HepG2 (cell line): ENCODE data around the gene ATP4A. TPM values are rescaled to one million over a fixed set of nuclear protein-coding genes. Genes with fewer than 3 reads are reported as not detected.

Experiments used
- ASH2L ChIP-seq: fragments of 300-600, 200-600 bp; sonication (generic); IDR thresholded peaks from 2 replicates; pipeline ENCODE4 v1.7.0; 2017; ENCODE audit warnings: low read depth, mild to moderate bottlenecking, moderate library complexity, mixed read lengths, low read length; ENCODE audit not compliant: insufficient read length
- ESRRA ChIP-seq: sonication (generic); formaldehyde crosslinking; IDR thresholded peaks from 2 replicates; pipeline ENCODE4 v1.5.1; 2020; ENCODE audit warnings: mild to moderate bottlenecking, low read depth, missing genetic modification reagents
- GATAD1 ChIP-seq: IDR thresholded peaks from 2 replicates; pipeline ENCODE4 v1.6.1; 2016; ENCODE audit warnings: missing genetic modification reagents, missing compliant biosample characterization
- GMEB2 ChIP-seq: IDR thresholded peaks from 2 replicates; pipeline ENCODE4 v1.6.1; 2016; ENCODE audit warnings: missing biosample characterization, missing genetic modification reagents, low read depth
- HMG20A ChIP-seq: IDR thresholded peaks from 2 replicates; pipeline ENCODE4 v1.6.1; 2016; ENCODE audit warnings: borderline replicate concordance
- MTA1 ChIP-seq: sonication (generic); formaldehyde crosslinking; IDR thresholded peaks from 2 replicates; pipeline ENCODE4 v1.4.0; 2020; ENCODE audit warnings: missing genetic modification reagents, mild to moderate bottlenecking, borderline replicate concordance
- PAWR ChIP-seq: sonication (generic); formaldehyde crosslinking; IDR thresholded peaks from 2 replicates; pipeline ENCODE4 v1.4.0; 2020; ENCODE audit warnings: missing genetic modification reagents, mild to moderate bottlenecking, borderline replicate concordance
- PITX1 ChIP-seq: sonication (generic); formaldehyde crosslinking; IDR thresholded peaks from 2 replicates; pipeline ENCODE4 v1.5.1; 2020; ENCODE audit warnings: mild to moderate bottlenecking, missing genetic modification reagents
- POLR2G ChIP-seq: fragments of 200-400 bp; formaldehyde crosslinking; IDR thresholded peaks from 2 replicates; pipeline ENCODE4 v1.6.1; 2018; ENCODE audit warnings: mild to moderate bottlenecking, low read depth, low read length, moderate library complexity
- ZBTB20 ChIP-seq: sonication (generic); formaldehyde crosslinking; IDR thresholded peaks from 2 replicates; pipeline ENCODE4 v1.8.1; 2023; ENCODE audit warnings: missing genetic modification reagents, low read depth, mild to moderate bottlenecking, borderline replicate concordance
- ZNF407 ChIP-seq: sonication (generic); formaldehyde crosslinking; IDR thresholded peaks from one replicate; pipeline ENCODE4 v1.5.1; 2020; ENCODE audit warnings: mild to moderate bottlenecking, missing genetic modification reagents; ENCODE audit errors: not compliant biosample characterization
- ZNF616 ChIP-seq: sonication (generic); formaldehyde crosslinking; IDR thresholded peaks from 2 replicates; pipeline ENCODE4 v1.5.0; 2020; ENCODE audit warnings: low read depth, mild to moderate bottlenecking, missing genetic modification reagents
- polyA plus RNA-seq, 8 experiments: library from polyadenylated mRNA; depleted of rRNA in 3 of 8; stranded (reverse) in 7 of 8; unstranded in 1 of 8; fragments of >200 nt; fragmentation: Illumina TruSeq in 4 of 8; extraction: Trizol in 4 of 8; gene quantifications; 2 replicates each; pipeline versions ENCODE4 v1.2.1 to v1.2.3, GENCODE V29; 2011 to 2016; ENCODE audit warnings: low read depth in 4 of 8, missing spikeins in 1 of 8, mixed read lengths in 1 of 8; ENCODE audit not compliant: insufficient read depth in 1 of 8
- total RNA-seq, 5 experiments: library from RNA; depleted of rRNA; stranded (reverse); fragments of >200 nt; fragmentation: Illumina TruSeq; extraction: Trizol; gene quantifications; 2 replicates each; pipeline ENCODE4 v1.2.3, GENCODE V29; 2016; ENCODE audit warnings: low read depth in 1 of 5

The ATP4A gene
- total and polyA plus RNA-seq, 2 of the 13 experiments (the other 11 are each of a cell fraction or from before 2014, with no cell fraction given), result 0.08 to 0.11 TPM

DNA sequence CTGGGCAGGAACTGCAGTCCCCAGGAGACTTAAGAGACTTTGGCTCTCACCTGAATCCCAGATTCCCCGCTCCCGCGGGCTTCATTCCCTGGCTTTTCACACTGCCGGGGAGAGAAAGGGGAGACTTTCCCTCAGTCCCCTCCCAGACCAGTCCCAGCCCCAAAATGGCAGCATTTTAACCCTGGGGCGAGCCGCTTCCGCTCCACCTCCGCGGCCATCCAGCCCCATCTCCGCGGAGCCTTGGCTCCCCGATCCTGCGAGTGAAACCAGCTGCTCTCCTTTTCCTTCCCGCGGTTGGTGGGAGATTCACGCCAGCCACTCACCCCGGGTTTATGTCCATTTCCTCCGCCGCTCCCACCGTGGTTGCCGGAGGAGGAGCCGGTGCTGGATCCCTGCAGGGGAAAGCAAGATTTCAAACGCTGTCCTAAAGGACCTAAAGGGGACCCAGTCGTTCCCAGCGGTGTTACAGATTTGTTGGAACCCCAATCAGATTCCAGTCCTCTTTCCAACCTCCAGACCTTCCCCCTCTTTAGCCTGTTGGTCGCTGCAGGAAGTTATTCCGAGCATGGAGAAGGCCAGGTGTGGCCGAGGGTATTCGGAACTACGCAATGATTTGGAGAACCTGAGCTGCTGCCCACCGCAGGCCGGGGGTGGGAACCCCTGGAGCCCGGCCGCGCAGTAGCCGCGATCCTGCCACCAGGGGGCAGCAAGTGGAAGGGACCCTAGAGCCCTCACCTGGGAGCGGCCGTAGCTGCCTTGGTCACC is 53.4 kb downstream of the ATP4A start (continued):
- TF ChIP-seq ZNF407 (peak; percentile 26), MTA1 (CRISPR knock-in tag) (no peak; the same call in 1 of the 2 replicates), ZNF616 (CRISPR knock-in tag) (0 out of 2 replicates have a peak, but pooled peaks have one; percentile 12), ZBTB20 (CRISPR knock-in tag) (peak; percentile 19; the same call in 1 of the 2 replicates), HMG20A (CRISPR knock-in tag) (0 out of 2 replicates have a peak, but pooled peaks have one; percentile 13), PAWR (CRISPR knock-in tag) (no peak), POLR2G (no peak; the same call in 1 of the 2 replicates), ESRRA (CRISPR knock-in tag) (peak; percentile 42; the same call in 1 of the 2 replicates), GATAD1 (CRISPR knock-in tag) (peak; percentile 62; the same call in 1 of the 2 replicates), PITX1 (CRISPR knock-in tag) (peak; percentile 58; the same call in 1 of the 2 replicates), GMEB2 (no peak), ASH2L (peak; percentile 67)
